ENCODE measurements around the gene KCNQ1OT1. TPM values are rescaled to one million over a fixed set of nuclear protein-coding genes. Genes with fewer than 3 reads are reported as not detected.

Gene KCNQ1OT1
- polyA plus RNA-seq, 1 of the 3 experiments (the other 2 are of a cell fraction) = 0.03 TPM

GRCh38 chr11:2564008-2564530 is 135.7 kb downstream of the KCNQ1OT1 start:
- no peaks in the 10 kb centered on the region for H3K9me3 ChIP-seq
- H3K27me3 ChIP-seq (ENCODE audit: insufficient read depth) = no peaks in the 10 kb centered on the region
- H3K27ac ChIP-seq (ENCODE audit: low read depth in 2 of 2, low read length in 1 of 2) = no peak overlapping the region
- no peaks in the 10 kb centered on the region for H3K79me2 ChIP-seq (ENCODE audit: insufficient read depth)
- WGBS (ENCODE audit: low lambda C conversion rate) = 73% methylated on average over 9 of the region's 14 CpGs
- H3K4me2 ChIP-seq = no peak overlapping the region
- no peak overlapping the region for H2AFZ ChIP-seq (ENCODE audit: low read depth)
- no peak overlapping the region for H3K4me3 ChIP-seq (ENCODE audit: low read depth in 2 of 2, low read length in 1 of 2)
- ChIA-PET CTCF (interaction anchor here (3.7 kb wide), 1 partner anchor 32 kb away, joined by 20 read pairs; no protein-coding TSS in a partner anchor), POLR2A (no interaction called here)
- TF ChIP-seq MEF2A (IDR thresholded peaks at IDR 0.05; ENCODE audit: borderline replicate concordance, low read depth) = no peak
- no peak for TF ChIP-seq REST (IDR thresholded peaks at IDR 0.05; ENCODE audit: low read depth, low read length)
- TF ChIP-seq EP300 (IDR thresholded peaks at IDR 0.05; ENCODE audit: borderline replicate concordance in 1 of 2, low read depth in 1 of 2, low read length in 1 of 2) = no peak
- no peak for TF ChIP-seq RXRA (IDR thresholded peaks at IDR 0.05; ENCODE audit: borderline replicate concordance, low read depth)
- TF ChIP-seq EZH2phosphoT487 (IDR thresholded peaks at IDR 0.05; ENCODE audit: borderline replicate concordance, low read depth) = no peak
- TF ChIP-seq MAX (IDR thresholded peaks at IDR 0.05; ENCODE audit: low read depth) = no peak
- no peak for TF ChIP-seq FOSL2 (IDR thresholded peaks at IDR 0.05; ENCODE audit: borderline replicate concordance, low read depth)
- TF ChIP-seq, protein P1, sequence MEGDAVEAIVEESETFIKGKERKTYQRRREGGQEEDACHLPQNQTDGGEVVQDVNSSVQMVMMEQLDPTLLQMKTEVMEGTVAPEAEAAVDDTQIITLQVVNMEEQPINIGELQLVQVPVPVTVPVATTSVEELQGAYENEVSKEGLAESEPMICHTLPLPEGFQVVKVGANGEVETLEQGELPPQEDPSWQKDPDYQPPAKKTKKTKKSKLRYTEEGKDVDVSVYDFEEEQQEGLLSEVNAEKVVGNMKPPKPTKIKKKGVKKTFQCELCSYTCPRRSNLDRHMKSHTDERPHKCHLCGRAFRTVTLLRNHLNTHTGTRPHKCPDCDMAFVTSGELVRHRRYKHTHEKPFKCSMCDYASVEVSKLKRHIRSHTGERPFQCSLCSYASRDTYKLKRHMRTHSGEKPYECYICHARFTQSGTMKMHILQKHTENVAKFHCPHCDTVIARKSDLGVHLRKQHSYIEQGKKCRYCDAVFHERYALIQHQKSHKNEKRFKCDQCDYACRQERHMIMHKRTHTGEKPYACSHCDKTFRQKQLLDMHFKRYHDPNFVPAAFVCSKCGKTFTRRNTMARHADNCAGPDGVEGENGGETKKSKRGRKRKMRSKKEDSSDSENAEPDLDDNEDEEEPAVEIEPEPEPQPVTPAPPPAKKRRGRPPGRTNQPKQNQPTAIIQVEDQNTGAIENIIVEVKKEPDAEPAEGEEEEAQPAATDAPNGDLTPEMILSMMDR (IDR thresholded peaks at IDR 0.05) = no peak
- TF ChIP-seq SMC3 (IDR thresholded peaks at IDR 0.05; ENCODE audit: low read depth, low read length) = no peak
- no peak for TF ChIP-seq ZBTB33 (IDR thresholded peaks at IDR 0.05; ENCODE audit: borderline replicate concordance, low read depth)
- TF ChIP-seq NFIC (IDR thresholded peaks at IDR 0.05; ENCODE audit: borderline replicate concordance) = no peak
- no peak for TF ChIP-seq MXI1 (IDR thresholded peaks at IDR 0.05; ENCODE audit: low read depth, low read length)
- no peak for TF ChIP-seq JUND (IDR thresholded peaks at IDR 0.05)
- TF ChIP-seq POLR2AphosphoS5 (IDR thresholded peaks at IDR 0.05; ENCODE audit: low read depth, low read length) = no peak
- no peak for TF ChIP-seq ELF1 (IDR thresholded peaks at IDR 0.05)
- no peak for TF ChIP-seq TAF1 (IDR thresholded peaks at IDR 0.05; ENCODE audit: borderline replicate concordance, low read depth, low read length)
- no peak for TF ChIP-seq GABPA (IDR thresholded peaks at IDR 0.05; ENCODE audit: low read depth)
- no peak for TF ChIP-seq TCF12 (IDR thresholded peaks at IDR 0.05)
- H3F3A ChIP-seq (replicated peaks; ENCODE audit: insufficient read depth) = no peaks in the 10 kb centered on the region
- H3K36me3 ChIP-seq (replicated peaks in 1 of 2; ENCODE audit: control insufficient read depth in 1 of 2, insufficient read depth in 2 of 2, low read length in 1 of 2) = no peaks in the 10 kb centered on the region
- peaks cover 0 to 5% of the 10 kb centered on the region in 2 experiments; a peak in 1 of 4 replicates for H3K4me1 ChIP-seq (ENCODE audit: control insufficient read depth in 1 of 2, insufficient read depth in 2 of 2, low read depth in 1 of 2, low read length in 1 of 2)
- no peaks in the 10 kb centered on the region for H3K9me2 ChIP-seq
- no peak overlapping the region for H3K9ac ChIP-seq
- DNase-seq = no peak
- H4K20me1 ChIP-seq (ENCODE audit: insufficient read depth) = no peaks in the 10 kb centered on the region

Measured in SK-N-SH (cell line).